WTC11 (cell line): ENCODE data around the gene GTF2F1.

Experiments used
- CBFB ChIP-seq: sonication (generic); formaldehyde crosslinking; IDR thresholded peaks from 2 replicates; pipeline ENCODE4 v1.8.1; 2022; ENCODE audit warnings: mild to moderate bottlenecking, low read depth, missing genetic modification reagents
- JUN ChIP-seq: sonication (generic); formaldehyde crosslinking; IDR thresholded peaks from 2 replicates; pipeline ENCODE4 v1.8.0; 2023; ENCODE audit warnings: mild to moderate bottlenecking, missing genetic modification reagents
- KAT7 ChIP-seq: sonication (generic); formaldehyde crosslinking; IDR thresholded peaks from 2 replicates; pipeline ENCODE4 v1.8.1; 2023; ENCODE audit warnings: missing genetic modification reagents, mild to moderate bottlenecking, borderline replicate concordance
- NR1H2 ChIP-seq: sonication (generic); formaldehyde crosslinking; IDR thresholded peaks from 2 replicates; pipeline ENCODE4 v1.9.0; 2021; ENCODE audit warnings: mild to moderate bottlenecking, moderate library complexity, missing genetic modification reagents
- TEAD4 ChIP-seq: sonication (generic); formaldehyde crosslinking; IDR thresholded peaks from 2 replicates; pipeline ENCODE4 v1.8.0; 2022; ENCODE audit warnings: mild to moderate bottlenecking, missing genetic modification reagents
- USF1 ChIP-seq: sonication (generic); formaldehyde crosslinking; IDR thresholded peaks from 2 replicates; pipeline ENCODE4 v1.8.0; 2022; ENCODE audit warnings: mild to moderate bottlenecking, missing genetic modification reagents
- ZBTB43 ChIP-seq: sonication (generic); formaldehyde crosslinking; IDR thresholded peaks from 2 replicates; pipeline ENCODE4 v1.8.1; 2023; ENCODE audit warnings: mild to moderate bottlenecking, missing genetic modification reagents
- ZNF232 ChIP-seq: sonication (generic); formaldehyde crosslinking; IDR thresholded peaks from 2 replicates; pipeline ENCODE4 v1.8.0; 2022; ENCODE audit warnings: mild to moderate bottlenecking, missing genetic modification reagents
- TF ChIP-seq, protein P1 (sequence below): fragments of 200-600 bp; IDR thresholded peaks from 2 replicates; pipeline ENCODE4 v1.8.0; 2022; ENCODE audit warnings: antibody characterized with exemption
- TF ChIP-seq, protein P2 (sequence below): sonication (generic); formaldehyde crosslinking; conservative IDR thresholded peaks from 2 replicates; pipeline ENCODE4 v1.8.1; 2023; ENCODE audit warnings: mild to moderate bottlenecking, low read depth, missing genetic modification reagents, moderate library complexity
- TF ChIP-seq, protein P3 (sequence below): sonication (generic); formaldehyde crosslinking; IDR thresholded peaks from 2 replicates; pipeline ENCODE4 v1.8.0; 2022; ENCODE audit warnings: missing genetic modification reagents

DNA sequence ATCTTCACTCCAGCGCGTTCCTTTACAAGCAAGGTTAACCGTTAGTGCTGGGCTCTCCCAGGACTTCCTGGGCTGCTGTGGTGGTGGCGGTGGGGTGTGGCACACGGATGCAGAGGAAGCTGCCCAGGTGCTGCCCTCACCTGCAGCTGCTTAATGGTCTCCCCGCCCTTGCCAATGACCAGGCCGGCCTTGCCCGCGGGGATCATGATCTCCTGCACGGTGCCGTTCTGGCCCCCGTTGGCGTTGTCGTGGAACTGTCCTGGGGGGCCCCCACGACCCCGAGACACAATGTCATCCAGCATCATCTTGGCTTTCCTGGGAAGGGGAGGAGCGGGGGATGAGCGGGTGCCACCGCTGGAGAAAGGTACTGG, 25.6 kb upstream of the GTF2F1 start:
- TF ChIP-seq, protein P1, sequence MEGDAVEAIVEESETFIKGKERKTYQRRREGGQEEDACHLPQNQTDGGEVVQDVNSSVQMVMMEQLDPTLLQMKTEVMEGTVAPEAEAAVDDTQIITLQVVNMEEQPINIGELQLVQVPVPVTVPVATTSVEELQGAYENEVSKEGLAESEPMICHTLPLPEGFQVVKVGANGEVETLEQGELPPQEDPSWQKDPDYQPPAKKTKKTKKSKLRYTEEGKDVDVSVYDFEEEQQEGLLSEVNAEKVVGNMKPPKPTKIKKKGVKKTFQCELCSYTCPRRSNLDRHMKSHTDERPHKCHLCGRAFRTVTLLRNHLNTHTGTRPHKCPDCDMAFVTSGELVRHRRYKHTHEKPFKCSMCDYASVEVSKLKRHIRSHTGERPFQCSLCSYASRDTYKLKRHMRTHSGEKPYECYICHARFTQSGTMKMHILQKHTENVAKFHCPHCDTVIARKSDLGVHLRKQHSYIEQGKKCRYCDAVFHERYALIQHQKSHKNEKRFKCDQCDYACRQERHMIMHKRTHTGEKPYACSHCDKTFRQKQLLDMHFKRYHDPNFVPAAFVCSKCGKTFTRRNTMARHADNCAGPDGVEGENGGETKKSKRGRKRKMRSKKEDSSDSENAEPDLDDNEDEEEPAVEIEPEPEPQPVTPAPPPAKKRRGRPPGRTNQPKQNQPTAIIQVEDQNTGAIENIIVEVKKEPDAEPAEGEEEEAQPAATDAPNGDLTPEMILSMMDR, result no peak
- TF ChIP-seq CBFB (CRISPR knock-in tag) (no peak), ZBTB43 (CRISPR knock-in tag) (no peak), JUN (CRISPR knock-in tag) (no peak), TEAD4 (CRISPR knock-in tag) (no peak), NR1H2 (CRISPR knock-in tag) (no peak), KAT7 (CRISPR knock-in tag) (no peak), ZNF232 (no peak), USF1 (CRISPR knock-in tag) (no peak)
- TF ChIP-seq, protein P2, sequence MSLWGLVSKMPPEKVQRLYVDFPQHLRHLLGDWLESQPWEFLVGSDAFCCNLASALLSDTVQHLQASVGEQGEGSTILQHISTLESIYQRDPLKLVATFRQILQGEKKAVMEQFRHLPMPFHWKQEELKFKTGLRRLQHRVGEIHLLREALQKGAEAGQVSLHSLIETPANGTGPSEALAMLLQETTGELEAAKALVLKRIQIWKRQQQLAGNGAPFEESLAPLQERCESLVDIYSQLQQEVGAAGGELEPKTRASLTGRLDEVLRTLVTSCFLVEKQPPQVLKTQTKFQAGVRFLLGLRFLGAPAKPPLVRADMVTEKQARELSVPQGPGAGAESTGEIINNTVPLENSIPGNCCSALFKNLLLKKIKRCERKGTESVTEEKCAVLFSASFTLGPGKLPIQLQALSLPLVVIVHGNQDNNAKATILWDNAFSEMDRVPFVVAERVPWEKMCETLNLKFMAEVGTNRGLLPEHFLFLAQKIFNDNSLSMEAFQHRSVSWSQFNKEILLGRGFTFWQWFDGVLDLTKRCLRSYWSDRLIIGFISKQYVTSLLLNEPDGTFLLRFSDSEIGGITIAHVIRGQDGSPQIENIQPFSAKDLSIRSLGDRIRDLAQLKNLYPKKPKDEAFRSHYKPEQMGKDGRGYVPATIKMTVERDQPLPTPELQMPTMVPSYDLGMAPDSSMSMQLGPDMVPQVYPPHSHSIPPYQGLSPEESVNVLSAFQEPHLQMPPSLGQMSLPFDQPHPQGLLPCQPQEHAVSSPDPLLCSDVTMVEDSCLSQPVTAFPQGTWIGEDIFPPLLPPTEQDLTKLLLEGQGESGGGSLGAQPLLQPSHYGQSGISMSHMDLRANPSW (CRISPR knock-in tag), result no peak
- TF ChIP-seq, protein P3, sequence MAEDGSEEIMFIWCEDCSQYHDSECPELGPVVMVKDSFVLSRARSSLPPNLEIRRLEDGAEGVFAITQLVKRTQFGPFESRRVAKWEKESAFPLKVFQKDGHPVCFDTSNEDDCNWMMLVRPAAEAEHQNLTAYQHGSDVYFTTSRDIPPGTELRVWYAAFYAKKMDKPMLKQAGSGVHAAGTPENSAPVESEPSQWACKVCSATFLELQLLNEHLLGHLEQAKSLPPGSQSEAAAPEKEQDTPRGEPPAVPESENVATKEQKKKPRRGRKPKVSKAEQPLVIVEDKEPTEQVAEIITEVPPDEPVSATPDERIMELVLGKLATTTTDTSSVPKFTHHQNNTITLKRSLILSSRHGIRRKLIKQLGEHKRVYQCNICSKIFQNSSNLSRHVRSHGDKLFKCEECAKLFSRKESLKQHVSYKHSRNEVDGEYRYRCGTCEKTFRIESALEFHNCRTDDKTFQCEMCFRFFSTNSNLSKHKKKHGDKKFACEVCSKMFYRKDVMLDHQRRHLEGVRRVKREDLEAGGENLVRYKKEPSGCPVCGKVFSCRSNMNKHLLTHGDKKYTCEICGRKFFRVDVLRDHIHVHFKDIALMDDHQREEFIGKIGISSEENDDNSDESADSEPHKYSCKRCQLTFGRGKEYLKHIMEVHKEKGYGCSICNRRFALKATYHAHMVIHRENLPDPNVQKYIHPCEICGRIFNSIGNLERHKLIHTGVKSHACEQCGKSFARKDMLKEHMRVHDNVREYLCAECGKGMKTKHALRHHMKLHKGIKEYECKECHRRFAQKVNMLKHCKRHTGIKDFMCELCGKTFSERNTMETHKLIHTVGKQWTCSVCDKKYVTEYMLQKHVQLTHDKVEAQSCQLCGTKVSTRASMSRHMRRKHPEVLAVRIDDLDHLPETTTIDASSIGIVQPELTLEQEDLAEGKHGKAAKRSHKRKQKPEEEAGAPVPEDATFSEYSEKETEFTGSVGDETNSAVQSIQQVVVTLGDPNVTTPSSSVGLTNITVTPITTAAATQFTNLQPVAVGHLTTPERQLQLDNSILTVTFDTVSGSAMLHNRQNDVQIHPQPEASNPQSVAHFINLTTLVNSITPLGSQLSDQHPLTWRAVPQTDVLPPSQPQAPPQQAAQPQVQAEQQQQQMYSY (CRISPR knock-in tag), result no peak
